Stimulated activated CD4-positive, alpha-beta T cell treated with anti-CD3 and anti-CD28 coated beads, Interleukin-4, amount 100 ng/mL, for 4 hours (primary cell): ENCODE data around the gene ERP44.
A peak's percentile ranks its signal among the peaks of the same experiment; 100 is the strongest.
"Not testable (repeated sequence)": the region's sequence is repeated elsewhere in the genome, so short reads cannot be mapped to it uniquely, and the experiment has no call there.

ENCODE experiments used
- DNase-seq, 2 experiments: peaks; one replicate each; pipeline ENCODE4 v3.0.0-alpha.2; 2020

ERP44 gene

DNA sequence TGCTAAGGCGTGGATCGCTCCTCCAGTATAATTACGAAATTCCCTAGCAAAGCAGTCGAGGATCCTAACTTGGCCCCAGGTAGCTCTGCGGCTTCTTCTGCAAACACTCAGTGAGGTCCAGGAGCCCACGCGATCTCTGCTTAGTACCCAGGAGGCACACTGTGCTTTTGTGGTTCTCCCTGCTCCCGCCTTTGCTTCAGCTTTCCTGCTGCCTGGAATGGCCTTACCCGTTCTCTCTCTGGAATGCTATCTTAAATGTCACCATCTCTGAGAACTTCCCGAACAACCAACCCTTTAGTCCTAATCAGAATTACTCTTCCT, 882 bp upstream of the ERP44 start:
- DNase-seq = no peak

DNA sequence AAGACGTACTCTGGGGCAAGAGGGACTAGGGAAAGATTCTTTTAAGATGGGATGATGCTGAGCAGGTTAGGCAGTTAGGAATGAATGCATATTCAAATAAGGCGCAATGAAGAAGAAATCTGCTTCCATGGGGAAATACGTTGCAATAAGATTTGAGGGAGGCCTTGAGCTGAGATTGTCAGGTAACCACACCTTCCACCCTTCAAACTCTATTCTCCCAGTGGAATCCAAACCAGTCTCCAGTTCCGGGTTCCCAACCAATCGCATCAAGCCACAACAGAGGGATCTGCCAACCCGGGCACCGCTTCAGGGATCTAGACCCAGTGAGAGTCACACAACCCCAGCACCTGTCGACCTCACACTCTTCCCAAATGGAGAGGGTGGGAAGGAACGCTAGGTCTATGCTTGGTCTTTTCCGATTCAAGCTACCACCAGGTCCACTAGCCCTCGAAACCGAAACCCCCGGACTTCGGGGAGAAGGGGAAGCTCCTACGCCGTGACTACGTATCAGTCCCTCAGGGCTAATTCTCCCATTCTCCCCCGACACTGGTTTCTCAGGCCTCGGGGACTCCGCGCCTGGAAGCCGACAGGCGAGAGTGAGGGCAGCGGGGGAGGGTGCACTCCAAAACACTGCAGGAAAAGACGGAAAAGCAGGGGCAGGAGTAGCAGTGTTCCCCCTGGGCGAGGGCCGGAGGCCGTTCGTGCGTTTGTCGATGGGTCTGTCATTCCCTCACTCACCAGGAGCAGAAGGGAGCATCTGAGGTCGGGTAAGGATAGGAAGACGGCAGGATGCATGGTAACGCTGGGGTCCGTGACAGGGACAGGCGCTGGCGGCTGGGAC, 534 bp downstream of the ERP44 start:
- peak; percentile 4 to 13 for DNase-seq

DNA sequence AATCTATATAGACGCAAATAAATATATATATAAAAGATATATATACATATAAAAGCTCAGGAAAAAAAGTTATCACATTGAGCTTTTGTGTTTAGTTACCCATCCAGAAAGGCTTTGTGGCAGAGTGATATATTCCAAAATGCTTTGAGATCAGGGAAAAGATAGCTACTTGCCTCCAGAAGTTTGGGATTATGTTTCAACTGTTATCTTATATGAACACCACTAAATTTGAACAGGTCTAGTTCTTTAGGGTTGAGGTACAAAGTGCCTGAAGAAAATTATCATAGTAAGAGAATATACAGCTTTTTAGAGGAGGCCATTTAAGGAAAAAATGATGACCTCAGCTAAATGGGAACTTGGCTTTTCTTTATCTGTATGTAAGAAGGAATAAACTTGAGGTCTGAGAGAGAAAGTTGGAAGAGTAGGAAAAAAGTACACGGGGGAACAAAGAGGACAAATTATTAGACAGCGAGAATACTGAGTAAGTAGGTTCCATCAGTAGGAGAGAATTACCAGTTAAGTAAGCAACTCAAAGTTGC, 2.4 kb downstream of the ERP44 start:
- DNase-seq = no peak

DNA sequence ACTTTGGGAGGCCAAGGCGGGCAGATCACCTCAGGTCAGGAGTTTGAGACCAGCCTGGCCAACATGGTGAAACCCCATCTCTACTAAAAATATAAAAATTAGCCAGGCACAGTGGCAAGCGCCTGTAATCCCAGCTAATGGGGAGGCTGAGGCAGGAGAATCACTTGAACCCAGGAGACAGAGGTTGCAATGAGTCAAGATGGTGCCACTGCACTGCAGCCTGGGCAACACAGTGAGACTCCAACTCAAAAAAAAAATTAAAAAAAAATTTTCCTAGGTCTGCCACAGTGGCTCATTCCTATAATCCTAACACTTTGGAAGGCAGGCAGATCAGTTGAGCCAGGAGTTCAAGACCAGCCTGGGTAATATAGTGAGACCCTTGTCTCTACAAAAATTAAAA, 4.4 kb downstream of the ERP44 start:
- DNase-seq = not testable (repeated sequence)

DNA sequence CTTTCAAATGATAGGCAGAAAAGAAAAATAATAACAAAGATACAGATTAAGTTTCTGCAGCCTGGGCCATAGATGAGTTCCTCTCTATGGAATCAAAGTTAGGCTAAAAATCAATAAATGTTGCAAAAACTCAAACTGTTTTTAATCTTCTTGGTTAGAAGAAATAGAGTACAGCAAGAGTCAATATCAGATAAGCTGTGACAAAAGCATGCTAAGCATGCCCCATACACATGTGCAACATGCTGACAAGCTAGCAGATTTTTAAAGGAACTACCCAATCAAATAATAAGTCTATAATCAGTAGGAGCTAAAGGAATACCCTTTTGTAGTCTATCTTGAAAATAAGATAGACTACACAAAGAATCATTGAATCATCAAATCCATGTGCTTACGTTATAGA, 6.7 kb downstream of the ERP44 start:
- DNase-seq = no peak

DNA sequence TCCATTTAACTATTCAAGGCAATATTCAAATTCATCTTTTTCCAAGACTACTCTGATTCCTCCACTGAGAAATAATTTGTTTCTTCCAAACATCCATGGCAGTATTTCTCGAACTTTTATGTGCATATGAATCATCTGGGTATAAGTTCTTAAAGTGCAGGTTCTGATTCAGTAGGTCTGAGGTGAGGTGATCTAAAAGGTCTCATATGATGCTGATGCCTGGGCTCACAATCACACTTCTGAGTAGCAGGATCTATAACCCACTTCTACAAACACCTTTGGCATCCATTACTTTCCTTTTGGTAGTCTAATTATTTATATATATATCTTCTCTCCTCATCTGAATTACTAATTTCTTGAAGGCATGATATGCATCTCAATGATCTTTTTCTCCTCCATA, 7.2 kb downstream of the ERP44 start:
- DNase-seq = no peak

DNA sequence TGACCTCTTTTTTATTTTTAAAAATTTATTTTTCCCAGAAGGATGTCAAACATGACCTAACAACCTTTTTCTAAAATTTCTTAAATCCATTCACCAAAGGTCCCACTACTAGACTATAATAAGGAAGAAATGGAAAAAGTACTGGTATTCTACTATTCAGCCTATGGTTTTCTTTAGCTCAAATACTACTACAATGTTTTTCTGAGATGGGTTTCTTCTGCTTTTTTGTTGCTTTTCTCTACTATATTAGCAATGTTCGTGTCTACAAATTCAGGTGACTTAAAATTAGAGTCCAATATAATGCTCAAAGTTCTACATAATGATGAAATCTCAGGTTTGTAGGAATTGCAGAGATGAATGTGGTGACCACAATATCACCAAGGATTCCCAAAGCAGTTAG, 7.9 kb downstream of the ERP44 start:
- DNase-seq = no peak

DNA sequence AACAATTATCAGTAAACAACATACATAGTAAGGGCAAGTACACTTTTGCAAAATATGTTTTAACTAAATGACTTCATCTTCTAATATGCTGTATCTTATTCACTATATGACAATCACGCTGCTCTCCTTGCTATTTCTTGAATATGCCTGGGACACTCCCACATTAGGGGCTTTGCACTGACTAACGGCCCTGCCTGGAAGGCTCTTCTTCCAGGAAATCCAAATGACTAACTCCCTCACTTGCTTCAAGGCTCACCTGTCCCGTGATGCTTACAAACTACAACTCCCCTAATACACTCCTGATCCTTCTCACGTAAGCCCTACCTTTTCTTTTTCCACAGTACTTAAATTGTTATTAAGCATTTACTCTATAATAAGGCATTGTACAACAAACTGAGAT, 10.6 kb downstream of the ERP44 start:
- DNase-seq = no peak

DNA sequence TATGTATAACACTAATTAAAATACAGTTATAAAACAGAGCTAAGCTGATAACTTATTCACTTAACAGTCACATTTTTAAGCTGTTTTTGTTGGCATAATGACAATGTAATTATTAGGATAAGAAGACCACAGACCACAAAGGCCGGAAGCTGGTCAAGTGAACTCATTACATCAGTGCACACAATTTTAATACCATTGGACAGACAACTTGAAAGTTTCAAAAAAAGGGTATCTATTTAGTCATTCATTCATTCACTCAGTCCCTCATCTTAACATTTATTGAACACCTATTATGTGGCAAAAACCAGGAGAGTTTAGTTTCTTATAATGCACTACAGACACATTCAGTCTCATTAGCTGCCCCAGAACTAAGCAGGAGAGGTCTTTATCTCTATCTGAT, 11.6 kb downstream of the ERP44 start:
- DNase-seq = no peak

DNA sequence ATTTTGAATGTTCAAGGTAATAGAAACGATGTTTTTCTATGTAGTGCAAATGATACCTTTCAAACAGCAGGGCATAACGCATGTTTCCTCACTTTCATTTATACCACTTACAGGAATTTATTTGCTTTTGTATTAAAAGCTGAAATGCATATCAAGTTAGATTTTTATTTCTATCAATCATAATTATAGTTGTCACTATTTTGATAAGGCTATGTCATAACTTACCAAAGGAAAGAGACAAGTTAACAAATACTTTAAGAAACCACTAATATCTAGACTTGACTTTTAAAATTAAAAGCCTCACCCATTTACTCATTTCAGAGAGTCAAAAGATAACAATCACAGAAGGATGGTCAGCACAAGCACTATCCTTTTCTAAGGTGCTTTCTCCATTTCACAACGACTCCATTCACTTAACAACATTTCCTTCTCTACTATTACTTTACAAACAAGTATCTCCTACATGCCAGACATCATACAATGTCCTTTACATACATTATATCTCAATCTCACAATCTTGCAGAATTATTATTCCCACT, 12.6 kb downstream of the ERP44 start:
- no peak for DNase-seq

DNA sequence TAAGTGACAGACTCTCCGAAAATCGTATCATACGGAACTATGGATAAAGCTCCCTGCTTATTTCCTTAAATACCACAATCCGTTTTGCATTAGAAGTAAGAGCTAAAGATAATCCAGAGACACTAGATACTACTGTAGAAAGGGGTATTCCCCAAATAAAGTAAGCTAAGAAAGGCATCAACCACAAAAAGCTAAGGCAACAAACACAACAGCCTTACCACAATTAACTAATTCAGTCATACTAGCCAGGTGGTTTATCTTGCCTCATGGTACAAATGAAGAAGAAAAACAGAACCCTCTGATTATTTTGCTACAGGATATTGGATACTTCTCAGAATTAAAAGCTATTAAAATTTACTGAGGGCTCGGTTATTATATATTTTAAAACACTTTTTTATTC, 14.1 kb downstream of the ERP44 start:
- DNase-seq = no peak

DNA sequence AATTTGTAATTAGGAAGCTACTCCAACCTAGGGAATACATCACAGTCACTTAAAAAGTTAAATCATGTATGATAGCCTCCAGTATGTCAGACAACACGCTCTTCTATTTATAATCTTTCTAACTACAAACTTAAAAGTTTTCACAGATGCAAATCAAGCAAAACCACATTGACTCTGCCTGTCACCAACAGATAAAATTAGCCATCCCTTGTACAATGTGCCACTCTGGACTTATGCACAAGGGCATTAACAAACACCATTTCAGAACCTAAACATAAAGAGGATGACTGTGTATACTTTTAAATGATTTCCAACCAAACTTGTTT, 14.7 kb downstream of the ERP44 start:
- DNase-seq = no peak

DNA sequence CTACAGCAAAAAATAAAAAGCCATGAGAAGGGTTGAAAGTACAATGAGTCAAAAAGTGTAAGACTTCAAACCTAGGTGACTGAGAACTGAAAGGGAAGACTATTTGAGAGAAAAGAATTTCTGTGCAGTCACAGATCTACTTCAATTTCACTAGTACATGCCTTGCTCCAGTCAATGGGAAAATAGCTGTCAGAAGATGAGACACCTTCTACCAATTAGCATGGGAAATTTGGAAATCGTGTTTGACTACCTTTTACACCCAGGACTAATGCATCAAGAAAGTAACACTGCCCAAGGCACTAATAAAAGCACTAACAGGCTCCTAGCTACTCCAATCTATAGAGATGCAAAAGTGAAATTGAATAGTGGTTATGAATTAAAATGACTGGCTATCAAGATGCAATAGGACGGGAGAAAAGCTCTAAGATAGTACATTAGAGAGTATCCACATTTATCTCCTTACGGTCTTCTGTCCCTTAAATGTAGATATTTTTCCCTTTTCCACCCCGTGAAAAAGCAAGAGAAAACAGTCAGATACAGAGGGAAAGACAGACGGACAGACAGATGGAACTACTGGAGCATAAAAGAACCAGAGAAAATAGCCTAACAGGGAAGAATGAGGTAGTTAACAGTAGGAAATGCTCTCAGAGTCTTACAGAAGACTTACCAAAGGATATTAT, 15.2 kb downstream of the ERP44 start:
- DNase-seq = no peak

DNA sequence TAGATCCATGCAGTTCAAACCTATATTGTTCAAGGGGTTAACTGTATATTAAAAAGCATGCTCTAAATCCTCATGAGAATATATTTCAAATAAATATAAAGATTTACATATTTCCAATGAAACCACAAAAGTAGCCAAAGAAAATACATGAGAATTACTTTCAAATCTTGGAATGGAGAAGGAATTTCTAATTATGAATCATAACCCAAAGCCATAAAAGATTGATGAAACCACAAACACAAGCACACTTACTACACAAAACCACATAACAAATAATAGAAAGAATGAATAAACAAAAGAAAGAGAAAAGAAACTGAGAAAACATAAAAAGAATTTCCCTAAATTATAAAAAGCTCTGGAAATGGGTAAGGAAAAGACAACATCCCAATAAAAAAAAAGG, 16.0 kb downstream of the ERP44 start:
- DNase-seq = no peak

DNA sequence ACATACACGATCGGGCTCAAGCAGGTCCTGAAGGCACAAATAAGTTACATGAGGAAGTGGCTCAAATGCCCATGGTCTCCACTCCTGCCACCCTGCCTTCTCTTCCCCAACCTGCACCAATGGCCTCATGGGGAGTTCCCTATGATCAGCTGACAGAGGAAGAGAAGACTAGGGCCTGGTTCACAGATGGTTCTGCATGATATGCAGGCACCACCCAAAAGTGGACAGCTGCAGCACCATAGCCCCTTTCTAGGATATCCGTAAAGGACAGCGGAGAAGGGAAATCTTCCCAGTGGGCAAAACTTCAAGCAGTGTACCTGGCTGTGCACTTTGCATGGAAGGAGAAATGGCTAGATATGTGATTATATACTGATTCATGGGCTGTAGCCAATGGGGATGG, 22.5 kb downstream of the ERP44 start:
- not testable (repeated sequence) for DNase-seq

DNA sequence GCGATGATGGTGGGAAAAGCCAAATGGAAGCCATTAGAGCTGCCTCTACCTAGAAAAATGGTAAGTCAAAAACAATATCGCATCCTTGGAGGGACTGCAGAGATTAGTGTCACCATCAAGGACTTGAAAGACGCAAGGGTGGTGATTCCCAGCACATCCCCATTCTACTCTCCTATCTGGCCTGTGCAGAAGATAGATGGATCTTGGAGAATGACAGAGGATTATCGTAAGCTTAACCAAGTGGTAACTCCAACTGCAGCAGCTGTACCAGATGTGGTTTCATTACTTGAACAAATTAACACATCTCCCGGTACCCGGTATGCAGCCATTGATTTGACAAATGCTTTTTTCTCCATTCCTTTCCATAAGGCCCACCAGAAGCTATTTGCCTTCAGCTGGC, 23.8 kb downstream of the ERP44 start:
- no peak for DNase-seq

DNA sequence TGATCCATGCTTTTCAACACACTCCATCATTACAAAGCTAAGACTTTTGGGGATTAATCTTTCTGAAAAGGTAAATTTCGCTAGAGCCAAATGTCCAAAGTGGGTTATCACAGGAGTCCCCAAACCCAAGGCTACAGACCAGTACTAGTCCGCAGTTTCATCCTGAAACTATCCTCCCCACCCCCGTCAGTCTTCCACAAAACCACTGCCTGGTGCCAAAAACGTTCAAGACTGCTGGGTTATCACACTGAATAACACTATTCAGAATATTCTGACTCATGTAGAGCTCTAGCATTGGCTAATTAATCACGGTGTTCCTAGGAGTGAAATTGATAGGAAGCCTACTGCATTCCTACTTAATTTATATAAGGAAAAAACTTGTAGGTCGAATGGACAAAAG, 24.7 kb downstream of the ERP44 start:
- DNase-seq = no peak

DNA sequence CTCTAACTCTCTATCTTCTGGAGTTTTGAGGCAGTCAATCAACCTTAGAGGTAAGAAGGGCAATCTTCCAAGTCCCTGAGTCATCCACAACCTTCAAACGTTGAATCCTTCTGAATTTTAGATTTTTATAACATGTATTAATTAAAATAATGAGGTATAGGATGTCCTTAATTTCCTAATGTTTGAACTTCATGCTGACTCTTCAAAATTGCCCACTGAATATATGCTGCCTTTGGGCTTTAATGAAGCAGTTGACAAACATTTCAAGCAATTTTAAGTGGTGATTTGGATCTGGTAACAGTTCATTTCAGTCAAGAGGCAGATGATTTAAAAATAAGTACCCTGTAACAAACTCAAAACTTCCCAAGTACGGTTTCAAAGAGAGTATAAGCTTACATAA, 26.0 kb downstream of the ERP44 start:
- no peak for DNase-seq

DNA sequence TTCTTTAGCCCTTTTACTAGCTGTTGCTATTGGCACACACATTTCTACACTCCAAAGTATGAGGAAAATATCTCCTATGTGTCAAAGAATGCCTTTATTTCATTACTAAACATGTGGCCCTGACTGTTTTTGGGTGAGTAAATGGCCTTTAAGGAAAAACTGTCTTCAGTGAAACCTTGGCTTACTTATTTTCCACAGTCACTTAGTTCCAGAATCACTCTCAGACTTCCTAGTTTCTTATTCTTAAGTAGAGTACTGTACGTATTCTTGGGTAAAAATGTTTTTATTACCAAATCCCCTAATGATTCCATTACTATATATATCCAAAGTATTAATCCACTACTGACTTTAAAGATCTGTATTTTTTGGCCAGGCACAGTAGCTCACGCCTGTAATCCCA, 27.5 kb downstream of the ERP44 start:
- DNase-seq = no peak

DNA sequence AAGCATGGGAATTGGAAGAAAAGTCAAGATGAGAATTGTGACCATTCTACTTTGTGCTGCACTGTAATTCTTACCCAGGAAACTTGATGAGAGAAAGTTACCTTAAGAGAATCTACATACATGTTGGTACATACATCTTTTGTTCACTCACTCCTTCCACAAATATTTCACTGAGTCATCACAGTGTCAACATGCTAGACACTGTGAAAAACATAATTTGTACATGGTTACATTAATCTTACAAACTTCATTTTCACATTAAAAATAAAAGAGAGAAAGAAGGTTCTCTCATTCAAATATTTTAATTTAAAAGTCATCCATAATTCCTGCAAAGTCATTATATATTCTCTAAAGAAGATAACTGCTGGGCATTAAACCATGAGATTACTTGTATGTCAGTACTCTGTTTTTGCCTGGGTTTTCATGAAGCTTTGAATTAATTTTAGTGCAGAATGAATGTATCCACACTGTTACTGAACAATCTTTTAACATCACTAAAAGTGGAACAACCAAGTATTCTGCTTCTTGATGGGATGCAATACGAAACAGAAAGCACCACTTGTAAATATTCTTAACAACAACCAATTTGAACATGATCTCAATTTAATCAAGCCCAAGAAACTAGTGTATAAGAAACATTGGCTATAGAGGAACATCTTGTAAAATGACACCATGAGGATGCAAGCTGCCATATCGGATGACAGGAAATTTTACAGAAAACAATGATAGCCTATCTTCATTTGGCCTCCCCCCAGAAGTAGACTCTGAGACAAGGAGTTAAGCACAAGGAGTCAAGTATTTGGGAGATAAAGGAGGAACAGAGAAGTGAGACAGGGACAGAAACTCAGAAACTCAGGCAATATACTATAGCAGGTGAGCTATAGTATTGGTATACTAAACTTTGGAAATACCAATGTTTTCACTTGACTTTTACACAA, 28.4 kb downstream of the ERP44 start:
- DNase-seq = no peak

DNA sequence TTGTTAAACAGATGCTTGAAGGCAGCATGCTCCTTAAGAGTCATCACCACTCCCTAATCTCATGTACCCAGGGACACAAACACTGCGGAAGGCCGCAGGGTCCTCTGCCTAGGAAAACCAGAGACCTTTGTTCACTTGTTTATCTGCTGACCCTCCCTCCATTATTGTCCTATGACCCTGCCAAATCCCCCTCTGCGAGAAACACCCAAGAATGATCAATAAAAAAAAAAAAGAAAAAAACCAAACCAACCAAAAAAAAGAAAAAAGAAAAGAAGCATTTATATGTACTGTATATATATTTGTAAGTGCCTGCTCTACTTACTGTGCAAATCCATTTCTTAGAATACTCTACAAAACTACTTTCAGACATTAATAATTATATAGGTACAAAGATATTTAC, 29.7 kb downstream of the ERP44 start:
- not testable (repeated sequence) for DNase-seq

DNA sequence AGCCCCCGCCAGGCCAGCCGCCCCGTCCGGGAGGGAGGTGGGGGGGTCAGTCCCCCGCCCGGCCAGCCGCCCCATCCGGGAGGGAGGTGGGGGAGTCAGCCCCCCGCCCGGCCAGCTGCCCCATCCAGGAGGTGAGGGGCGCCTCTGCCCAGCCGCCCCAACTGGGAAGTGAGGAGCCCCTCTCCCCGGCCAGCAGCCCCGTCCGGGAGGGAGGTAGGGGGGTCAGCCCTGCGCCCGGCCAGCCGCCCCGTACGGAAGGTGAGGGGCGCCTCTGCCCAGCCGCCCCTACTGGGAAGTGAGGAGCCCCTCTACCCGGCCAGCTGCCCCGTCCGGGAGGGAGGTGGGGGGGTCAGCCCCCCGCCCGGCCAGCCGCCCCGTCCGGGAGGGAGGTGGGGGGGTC, 30.8 kb downstream of the ERP44 start:
- DNase-seq = not testable (repeated sequence)

DNA sequence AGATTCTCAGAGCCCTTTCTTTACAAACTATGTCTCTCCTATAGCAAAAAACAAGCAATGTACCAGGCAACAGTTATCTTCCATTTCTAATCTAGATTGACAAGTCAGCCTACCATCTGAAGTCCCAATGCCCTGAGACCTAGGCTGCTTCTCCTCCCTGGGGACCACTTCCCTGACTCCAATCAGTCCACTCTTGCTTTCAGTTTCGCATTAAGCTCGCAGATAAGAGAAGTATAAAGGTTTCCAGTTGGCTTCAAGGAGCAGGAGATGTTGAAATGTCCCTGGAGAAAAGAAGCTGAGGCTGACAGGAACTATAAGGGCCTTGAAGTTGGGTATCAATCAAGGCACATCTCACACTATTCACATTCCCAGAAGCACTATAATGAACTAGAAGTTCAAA, 32.3 kb downstream of the ERP44 start:
- DNase-seq = no peak
